Left lung (tissue), 10 donors: ENCODE measurements around the gene RRAGC. TPM values are rescaled to one million over a fixed set of nuclear protein-coding genes. Genes with fewer than 3 reads are reported as not detected.

Experiments
- ATAC-seq: fragments of 200-7000 bp; cut with Tn5 transposase; one replicate; pipeline ENCODE4 v1.9.1; 2020; ENCODE audit warnings: moderate library complexity
- DNase-seq, 4 donors: peaks; one replicate each; pipeline ENCODE4 v3.0.0-alpha.2; 2013 to 2020
- H3K27ac ChIP-seq, 2 donors: fragments of 200-600 bp; sonication (generic) in 1 of 2; one replicate each; pipeline versions ENCODE4 v1.5.0 to v1.8.0; 2020 to 2021
- H3K27me3 ChIP-seq, 2 donors: fragments of 200-600 bp; sonication (generic) in 1 of 2; one replicate each; pipeline versions ENCODE4 v1.5.0 to v1.8.0; 2020 to 2021
- H3K36me3 ChIP-seq, 2 donors: fragments of 200-600 bp; sonication (generic) in 1 of 2; one replicate each; pipeline versions ENCODE4 v1.5.0 to v1.8.0; 2020 to 2021
- H3K4me1 ChIP-seq, 2 donors: fragments of 200-600 bp; one replicate each; pipeline ENCODE4 v1.8.0; 2021
- H3K4me3 ChIP-seq, 2 donors: fragments of 200-600 bp; sonication (generic) in 1 of 2; one replicate each; pipeline versions ENCODE4 v1.5.0 to v1.8.0; 2020 to 2021; ENCODE audit warnings: mild to moderate bottlenecking in 1 of 2
- H3K9me3 ChIP-seq, 2 donors: fragments of 200-600 bp; sonication (generic) in 1 of 2; one replicate each; pipeline versions ENCODE4 v1.5.0 to v1.8.0; 2020 to 2021
- CTCF ChIP-seq, 2 donors: fragments of 200-600 bp; sonication (generic) in 1 of 2; IDR thresholded peaks; one replicate each; pipeline versions ENCODE4 v1.5.0 to v1.8.0; 2021; ENCODE audit warnings: antibody characterized with exemption in 2 of 2
- intact Hi-C, 2 donors: fragments of 100-400 bp; cut with DNase I; formaldehyde crosslinking; loops; one replicate each; pipeline versions ENCODE4 v1.11.2 to v1.14.2; 2022
- polyA plus RNA-seq, 6 donors: library from polyadenylated mRNA; unstranded; fragments of 120-200 nt; gene quantifications; one replicate each; pipeline ENCODE4 v1.2.1, GENCODE V29; 2013; ENCODE audit not compliant: insufficient read length in 6 of 6
- total RNA-seq, 2 donors: library from RNA; stranded (reverse); fragmentation: NEBNext Ultra II Directional; extraction: Animal tissue kit (Norgen Biotek cat#: 25700); gene quantifications; one replicate each; pipeline ENCODE4 v1.2.1, GENCODE V29; 2021
- donor health status: DM: no; HTN: yes; CAD: no.
- donor health status: DM: no; HTN: no; CAD: no.

Gene RRAGC
- total and polyA plus RNA-seq, 8 donors: 24.8 to 40.0 (median 30.9) TPM

DNA sequence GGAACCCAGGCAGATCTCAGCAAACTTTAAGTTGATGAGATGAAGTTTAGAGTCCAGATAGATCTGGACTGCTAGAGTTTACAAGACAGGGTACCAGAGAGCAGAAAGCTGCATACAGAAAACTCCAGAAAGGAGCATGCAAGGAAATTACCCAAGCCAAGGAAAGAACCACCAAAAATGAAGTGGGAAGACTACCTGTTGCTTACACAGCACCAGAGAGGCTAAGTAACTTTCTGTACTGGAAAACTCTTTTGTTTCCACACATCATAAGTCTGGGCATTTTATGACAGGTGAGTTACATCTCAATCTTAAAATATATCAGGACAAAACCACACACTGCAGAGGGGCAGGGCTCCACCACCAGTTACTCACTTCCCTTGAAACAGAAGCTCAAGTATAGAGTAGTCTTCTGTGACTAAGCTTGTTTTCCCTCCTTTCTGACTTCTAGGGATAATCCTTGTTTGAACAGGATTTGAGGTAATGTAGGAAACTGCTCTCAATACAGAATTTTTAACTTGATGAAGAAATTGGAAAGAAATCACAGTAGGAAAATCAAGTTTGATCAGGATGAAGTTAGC, 39.2 kb upstream of the RRAGC start:
- DNase-seq: no peak
- Histone ChIP-seq H3K27ac (no peak overlapping the region), H3K4me3 (no peak overlapping the region), H3K27me3 (no peaks in the 10 kb centered on the region), H3K4me1 (no peaks in the 10 kb centered on the region), H3K9me3 (no peaks in the 10 kb centered on the region), H3K36me3 (no peaks in the 10 kb centered on the region)
- intact Hi-C loops: no loop called here
- no peak for ATAC-seq
- TF ChIP-seq CTCF (IDR thresholded peaks at IDR 0.05): no peak

GRCh38 chr1:38896169-38896568, 36.6 kb upstream of the RRAGC start:
- Histone ChIP-seq H3K4me1 (no peaks in the 10 kb centered on the region), H3K9me3 (no peaks in the 10 kb centered on the region)
- no peak for ATAC-seq

DNA sequence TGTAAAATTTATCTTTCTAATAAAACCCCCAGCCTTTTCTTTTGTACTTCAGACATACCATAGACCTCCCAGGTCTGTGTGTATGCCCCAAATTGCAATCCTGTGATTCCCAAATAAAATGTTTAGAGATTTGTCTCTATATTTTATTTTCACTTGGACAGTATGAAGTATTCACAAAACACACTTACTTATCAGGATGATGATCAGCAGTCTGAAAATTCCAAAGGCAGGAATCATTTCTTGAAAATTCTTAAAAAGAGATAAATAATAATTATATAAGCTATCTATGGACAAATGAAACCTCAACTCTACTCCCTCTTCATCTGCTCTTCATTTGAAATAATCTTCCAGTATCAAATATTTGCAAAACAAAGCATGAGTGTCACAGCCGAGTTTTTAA, 33.4 kb upstream of the RRAGC start:
- intact Hi-C loops: no loop called here
- no peak overlapping the region for H3K27ac ChIP-seq
- no peaks in the 10 kb centered on the region for H3K27me3 ChIP-seq
- DNase-seq (no peak), ATAC-seq (no peak)
- H3K9me3 ChIP-seq: no peaks in the 10 kb centered on the region
- H3K36me3 ChIP-seq: no peaks in the 10 kb centered on the region
- TF ChIP-seq CTCF (IDR thresholded peaks at IDR 0.05): no peak
- no peaks in the 10 kb centered on the region for H3K4me1 ChIP-seq
- no peak overlapping the region for H3K4me3 ChIP-seq

More at GRCh38 chr1:38896169-38896568, 36.6 kb upstream of the RRAGC start:
- Histone ChIP-seq H3K36me3 (no peaks in the 10 kb centered on the region), H3K4me3 (no peak overlapping the region), H3K27ac (no peak overlapping the region), H3K27me3 (no peaks in the 10 kb centered on the region)
- TF ChIP-seq CTCF (IDR thresholded peaks at IDR 0.05): no peak
- no peak for DNase-seq
- intact Hi-C loops: no loop called here

GRCh38 chr1:38891753-38892152, 32.2 kb upstream of the RRAGC start:
- H3K27ac ChIP-seq: no peak overlapping the region
- DNase-seq (no peak), ATAC-seq (no peak)
- H3K27me3 ChIP-seq: no peaks in the 10 kb centered on the region
- no peaks in the 10 kb centered on the region for H3K9me3 ChIP-seq
- no peaks in the 10 kb centered on the region for H3K36me3 ChIP-seq
- intact Hi-C loops: no loop called here
- TF ChIP-seq CTCF (IDR thresholded peaks at IDR 0.05): no peak
- H3K4me1 ChIP-seq: no peaks in the 10 kb centered on the region
- no peak overlapping the region for H3K4me3 ChIP-seq

- Histone ChIP-seq H3K4me1 (no peaks in the 10 kb centered on the region), H3K9me3 (no peaks in the 10 kb centered on the region), H3K36me3 (no peaks in the 10 kb centered on the region), H3K4me3 (no peak overlapping the region), H3K27ac (no peak overlapping the region), H3K27me3 (no peaks in the 10 kb centered on the region)
- intact Hi-C loops: no loop called here
- no peak for TF ChIP-seq CTCF (IDR thresholded peaks at IDR 0.05)
- no peak for ATAC-seq
- DNase-seq: no peak
Measured at GRCh38 chr1:38889589-38889988, 30.0 kb upstream of the RRAGC start.
